HepG2 (cell line): ENCODE measurements around the gene CRK. TPM values are rescaled to one million over a fixed set of nuclear protein-coding genes. Genes with fewer than 3 reads are reported as not detected.

Experiments
- HNRNPH1 ChIP-seq: fragments of 200-400 bp; formaldehyde crosslinking; optimal IDR thresholded peaks from 2 replicates; pipeline ENCODE3; 2017; ENCODE audit warnings: mild to moderate bottlenecking, low read depth, low read length
- HOXA3 ChIP-seq: sonication (generic); formaldehyde crosslinking; IDR thresholded peaks from 2 replicates; pipeline ENCODE4 v1.5.0; 2020; ENCODE audit warnings: missing genetic modification reagents
- KLF16 ChIP-seq, 2 experiments: sonication (generic) in 1 of 2; formaldehyde crosslinking in 1 of 2; IDR thresholded peaks; 2 replicates each; pipeline versions ENCODE4 v1.6.1 to v1.8.0; 2016 to 2023; ENCODE audit warnings: missing genetic modification reagents in 2 of 2, missing compliant biosample characterization in 1 of 2
- RBFOX2 ChIP-seq: fragments of 200-400 bp; formaldehyde crosslinking; IDR thresholded peaks from 2 replicates; pipeline ENCODE4 v1.6.1; 2017; ENCODE audit warnings: low read depth, mild to moderate bottlenecking, low read length
- SKI ChIP-seq: fragments of 450-650 bp; IDR thresholded peaks from one replicate; pipeline ENCODE4 v1.6.1; 2018; ENCODE audit warnings: mild to moderate bottlenecking; ENCODE audit not compliant: partially characterized antibody
- TBP ChIP-seq: sonication (generic); formaldehyde crosslinking; IDR thresholded peaks from 2 replicates; pipeline ENCODE4 v1.5.0; 2020; ENCODE audit warnings: missing genetic modification reagents
- ZFP36 ChIP-seq: fragments of 150-350 bp; IDR thresholded peaks from 2 replicates; pipeline ENCODE4 v1.6.1; 2018; ENCODE audit warnings: borderline replicate concordance, low read length, low read depth; ENCODE audit not compliant: partially characterized antibody
- ZFP36L1 ChIP-seq: sonication (generic); formaldehyde crosslinking; IDR thresholded peaks from 2 replicates; pipeline ENCODE4 v1.8.0; 2022; ENCODE audit warnings: mild to moderate bottlenecking, missing genetic modification reagents, moderate library complexity
- ZNF160 ChIP-seq: sonication (generic); formaldehyde crosslinking; IDR thresholded peaks from 2 replicates; pipeline ENCODE4 v1.8.0; 2022; ENCODE audit warnings: mild to moderate bottlenecking, inconsistent platforms, missing genetic modification reagents
- ZNF441 ChIP-seq: sonication (generic); formaldehyde crosslinking; IDR thresholded peaks from 2 replicates; pipeline ENCODE4 v1.7.0; 2021; ENCODE audit warnings: missing genetic modification reagents, borderline replicate concordance
- ZNF674 ChIP-seq: sonication (generic); formaldehyde crosslinking; IDR thresholded peaks from 2 replicates; pipeline ENCODE4 v1.5.0; 2020; ENCODE audit warnings: low read depth, mild to moderate bottlenecking, missing genetic modification reagents
- ZNF780A ChIP-seq: sonication (generic); formaldehyde crosslinking; IDR thresholded peaks from 2 replicates; pipeline ENCODE4 v1.8.0; 2022; ENCODE audit warnings: mild to moderate bottlenecking, missing genetic modification reagents, moderate library complexity
- polyA plus RNA-seq, 8 experiments: library from polyadenylated mRNA; depleted of rRNA in 3 of 8; stranded (reverse) in 7 of 8; unstranded in 1 of 8; fragments of >200 nt; fragmentation: Illumina TruSeq in 4 of 8; extraction: Trizol in 4 of 8; gene quantifications; 2 replicates each; pipeline versions ENCODE4 v1.2.1 to v1.2.3, GENCODE V29; 2011 to 2016; ENCODE audit warnings: low read depth in 4 of 8, missing spikeins in 1 of 8, mixed read lengths in 1 of 8; ENCODE audit not compliant: insufficient read depth in 1 of 8
- total RNA-seq, 5 experiments: library from RNA; depleted of rRNA; stranded (reverse); fragments of >200 nt; fragmentation: Illumina TruSeq; extraction: Trizol; gene quantifications; 2 replicates each; pipeline ENCODE4 v1.2.3, GENCODE V29; 2016; ENCODE audit warnings: low read depth in 1 of 5
- TF ChIP-seq, protein P1 (sequence below): sonication (generic); formaldehyde crosslinking; IDR thresholded peaks from 2 replicates; pipeline ENCODE4 v1.8.0; 2022; ENCODE audit warnings: missing genetic modification reagents, mild to moderate bottlenecking, inconsistent platforms, borderline replicate concordance
- TF ChIP-seq, protein P2 (sequence below): IDR thresholded peaks from 2 replicates; pipeline ENCODE4 v1.4.0; 2020; ENCODE audit warnings: mild to moderate bottlenecking, missing genetic modification reagents
- TF ChIP-seq, protein P3 (sequence below): sonication (generic); formaldehyde crosslinking; IDR thresholded peaks from 2 replicates; pipeline ENCODE4 v1.5.0; 2020; ENCODE audit warnings: mild to moderate bottlenecking, missing genetic modification reagents
- TF ChIP-seq, protein P4 (sequence below): sonication (generic); formaldehyde crosslinking; IDR thresholded peaks from 2 replicates; pipeline ENCODE4 v1.5.1; 2020; ENCODE audit warnings: mild to moderate bottlenecking, missing genetic modification reagents, borderline replicate concordance

CRK gene
- total and polyA plus RNA-seq, 2 of the 13 experiments (the other 11 are each of a cell fraction or from before 2014, with no cell fraction given) = 47.4 to 54.2 TPM

DNA sequence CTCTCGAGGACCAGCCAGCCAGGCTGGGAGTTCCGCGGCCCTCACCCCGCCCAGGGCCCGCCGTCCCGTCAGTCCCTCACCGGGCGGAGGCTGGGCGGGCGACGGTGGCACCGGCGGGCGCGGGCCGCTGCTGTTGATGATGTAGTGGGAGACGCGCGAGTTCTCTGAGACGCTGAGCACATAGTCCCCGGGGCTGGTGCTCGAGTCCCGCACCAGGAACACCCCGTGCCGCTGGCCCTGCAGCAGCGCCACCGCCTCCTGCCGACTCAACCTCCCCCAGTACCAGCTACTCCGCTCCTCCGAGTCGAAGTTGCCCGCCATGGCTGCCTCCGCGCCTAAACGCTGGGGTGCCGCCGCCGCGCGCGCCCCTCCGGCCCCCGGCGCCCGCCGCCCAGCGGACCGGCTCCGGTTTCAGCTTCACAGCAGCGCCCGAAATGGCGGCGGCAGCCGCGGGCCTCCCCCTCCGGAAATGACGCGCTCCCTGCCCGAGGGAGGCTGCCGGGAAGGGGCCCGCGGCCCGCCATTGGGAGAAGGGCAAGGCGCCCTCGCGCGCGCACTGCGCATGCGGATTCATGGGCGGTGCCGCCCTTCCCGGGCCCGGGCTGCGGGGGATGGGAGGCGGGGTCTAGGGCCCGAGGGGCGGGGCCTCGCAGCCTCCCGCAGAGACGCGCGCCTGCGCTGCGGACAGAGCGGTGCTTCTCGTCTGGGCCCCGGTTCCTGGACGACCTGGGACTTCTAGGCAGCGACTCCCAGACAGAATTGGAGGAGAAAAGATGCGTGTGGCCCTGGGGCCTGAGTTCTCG lies at the start of gene CRK (continued):
- TF ChIP-seq, protein P1, sequence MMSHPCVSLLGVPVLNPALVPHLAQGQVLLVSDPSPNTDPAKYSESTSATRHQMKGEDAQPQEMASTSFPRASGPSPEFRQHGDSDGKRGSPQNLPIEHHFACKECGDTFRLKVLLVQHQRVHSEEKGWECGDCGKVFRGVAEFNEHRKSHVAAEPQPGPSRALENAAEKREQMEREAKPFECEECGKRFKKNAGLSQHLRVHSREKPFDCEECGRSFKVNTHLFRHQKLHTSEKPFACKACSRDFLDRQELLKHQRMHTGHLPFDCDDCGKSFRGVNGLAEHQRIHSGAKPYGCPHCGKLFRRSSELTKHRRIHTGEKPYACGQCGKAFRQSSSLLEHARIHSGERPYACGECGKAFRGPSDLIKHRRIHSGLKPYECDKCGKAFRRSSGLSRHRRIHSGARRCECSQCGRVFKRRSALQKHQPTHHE (CRISPR knock-in tag) = no peak; the same call in 1 of the 2 replicates
- TF ChIP-seq ZFP36 (peak; percentile 3), KLF16 (CRISPR knock-in tag; IDR thresholded peaks at IDR 0.05) (peak in 1 of 2 experiments; percentile 68; a peak in 2 of 4 replicates), ZNF441 (CRISPR knock-in tag) (no peak; the same call in 1 of the 2 replicates), ZNF160 (CRISPR knock-in tag) (no peak), HNRNPH1 (no peak), RBFOX2 (peak; percentile 93), ZNF780A (0 out of 2 replicates have a peak, but pooled peaks have one; percentile 38), ZNF674 (CRISPR knock-in tag) (0 out of 2 replicates have a peak, but pooled peaks have one; percentile 9), TBP (CRISPR knock-in tag) (no peak), HOXA3 (CRISPR knock-in tag) (peak; percentile 98), SKI (peak; percentile 30), ZFP36L1 (CRISPR knock-in tag) (0 out of 2 replicates have a peak, but pooled peaks have one; percentile 16)
- TF ChIP-seq, protein P2, sequence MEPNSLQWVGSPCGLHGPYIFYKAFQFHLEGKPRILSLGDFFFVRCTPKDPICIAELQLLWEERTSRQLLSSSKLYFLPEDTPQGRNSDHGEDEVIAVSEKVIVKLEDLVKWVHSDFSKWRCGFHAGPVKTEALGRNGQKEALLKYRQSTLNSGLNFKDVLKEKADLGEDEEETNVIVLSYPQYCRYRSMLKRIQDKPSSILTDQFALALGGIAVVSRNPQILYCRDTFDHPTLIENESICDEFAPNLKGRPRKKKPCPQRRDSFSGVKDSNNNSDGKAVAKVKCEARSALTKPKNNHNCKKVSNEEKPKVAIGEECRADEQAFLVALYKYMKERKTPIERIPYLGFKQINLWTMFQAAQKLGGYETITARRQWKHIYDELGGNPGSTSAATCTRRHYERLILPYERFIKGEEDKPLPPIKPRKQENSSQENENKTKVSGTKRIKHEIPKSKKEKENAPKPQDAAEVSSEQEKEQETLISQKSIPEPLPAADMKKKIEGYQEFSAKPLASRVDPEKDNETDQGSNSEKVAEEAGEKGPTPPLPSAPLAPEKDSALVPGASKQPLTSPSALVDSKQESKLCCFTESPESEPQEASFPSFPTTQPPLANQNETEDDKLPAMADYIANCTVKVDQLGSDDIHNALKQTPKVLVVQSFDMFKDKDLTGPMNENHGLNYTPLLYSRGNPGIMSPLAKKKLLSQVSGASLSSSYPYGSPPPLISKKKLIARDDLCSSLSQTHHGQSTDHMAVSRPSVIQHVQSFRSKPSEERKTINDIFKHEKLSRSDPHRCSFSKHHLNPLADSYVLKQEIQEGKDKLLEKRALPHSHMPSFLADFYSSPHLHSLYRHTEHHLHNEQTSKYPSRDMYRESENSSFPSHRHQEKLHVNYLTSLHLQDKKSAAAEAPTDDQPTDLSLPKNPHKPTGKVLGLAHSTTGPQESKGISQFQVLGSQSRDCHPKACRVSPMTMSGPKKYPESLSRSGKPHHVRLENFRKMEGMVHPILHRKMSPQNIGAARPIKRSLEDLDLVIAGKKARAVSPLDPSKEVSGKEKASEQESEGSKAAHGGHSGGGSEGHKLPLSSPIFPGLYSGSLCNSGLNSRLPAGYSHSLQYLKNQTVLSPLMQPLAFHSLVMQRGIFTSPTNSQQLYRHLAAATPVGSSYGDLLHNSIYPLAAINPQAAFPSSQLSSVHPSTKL = no peak
- TF ChIP-seq, protein P3, sequence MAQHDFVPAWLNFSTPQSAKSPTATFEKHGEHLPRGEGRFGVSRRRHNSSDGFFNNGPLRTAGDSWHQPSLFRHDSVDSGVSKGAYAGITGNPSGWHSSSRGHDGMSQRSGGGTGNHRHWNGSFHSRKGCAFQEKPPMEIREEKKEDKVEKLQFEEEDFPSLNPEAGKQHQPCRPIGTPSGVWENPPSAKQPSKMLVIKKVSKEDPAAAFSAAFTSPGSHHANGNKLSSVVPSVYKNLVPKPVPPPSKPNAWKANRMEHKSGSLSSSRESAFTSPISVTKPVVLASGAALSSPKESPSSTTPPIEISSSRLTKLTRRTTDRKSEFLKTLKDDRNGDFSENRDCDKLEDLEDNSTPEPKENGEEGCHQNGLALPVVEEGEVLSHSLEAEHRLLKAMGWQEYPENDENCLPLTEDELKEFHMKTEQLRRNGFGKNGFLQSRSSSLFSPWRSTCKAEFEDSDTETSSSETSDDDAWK (CRISPR knock-in tag) = no peak
- TF ChIP-seq, protein P4, sequence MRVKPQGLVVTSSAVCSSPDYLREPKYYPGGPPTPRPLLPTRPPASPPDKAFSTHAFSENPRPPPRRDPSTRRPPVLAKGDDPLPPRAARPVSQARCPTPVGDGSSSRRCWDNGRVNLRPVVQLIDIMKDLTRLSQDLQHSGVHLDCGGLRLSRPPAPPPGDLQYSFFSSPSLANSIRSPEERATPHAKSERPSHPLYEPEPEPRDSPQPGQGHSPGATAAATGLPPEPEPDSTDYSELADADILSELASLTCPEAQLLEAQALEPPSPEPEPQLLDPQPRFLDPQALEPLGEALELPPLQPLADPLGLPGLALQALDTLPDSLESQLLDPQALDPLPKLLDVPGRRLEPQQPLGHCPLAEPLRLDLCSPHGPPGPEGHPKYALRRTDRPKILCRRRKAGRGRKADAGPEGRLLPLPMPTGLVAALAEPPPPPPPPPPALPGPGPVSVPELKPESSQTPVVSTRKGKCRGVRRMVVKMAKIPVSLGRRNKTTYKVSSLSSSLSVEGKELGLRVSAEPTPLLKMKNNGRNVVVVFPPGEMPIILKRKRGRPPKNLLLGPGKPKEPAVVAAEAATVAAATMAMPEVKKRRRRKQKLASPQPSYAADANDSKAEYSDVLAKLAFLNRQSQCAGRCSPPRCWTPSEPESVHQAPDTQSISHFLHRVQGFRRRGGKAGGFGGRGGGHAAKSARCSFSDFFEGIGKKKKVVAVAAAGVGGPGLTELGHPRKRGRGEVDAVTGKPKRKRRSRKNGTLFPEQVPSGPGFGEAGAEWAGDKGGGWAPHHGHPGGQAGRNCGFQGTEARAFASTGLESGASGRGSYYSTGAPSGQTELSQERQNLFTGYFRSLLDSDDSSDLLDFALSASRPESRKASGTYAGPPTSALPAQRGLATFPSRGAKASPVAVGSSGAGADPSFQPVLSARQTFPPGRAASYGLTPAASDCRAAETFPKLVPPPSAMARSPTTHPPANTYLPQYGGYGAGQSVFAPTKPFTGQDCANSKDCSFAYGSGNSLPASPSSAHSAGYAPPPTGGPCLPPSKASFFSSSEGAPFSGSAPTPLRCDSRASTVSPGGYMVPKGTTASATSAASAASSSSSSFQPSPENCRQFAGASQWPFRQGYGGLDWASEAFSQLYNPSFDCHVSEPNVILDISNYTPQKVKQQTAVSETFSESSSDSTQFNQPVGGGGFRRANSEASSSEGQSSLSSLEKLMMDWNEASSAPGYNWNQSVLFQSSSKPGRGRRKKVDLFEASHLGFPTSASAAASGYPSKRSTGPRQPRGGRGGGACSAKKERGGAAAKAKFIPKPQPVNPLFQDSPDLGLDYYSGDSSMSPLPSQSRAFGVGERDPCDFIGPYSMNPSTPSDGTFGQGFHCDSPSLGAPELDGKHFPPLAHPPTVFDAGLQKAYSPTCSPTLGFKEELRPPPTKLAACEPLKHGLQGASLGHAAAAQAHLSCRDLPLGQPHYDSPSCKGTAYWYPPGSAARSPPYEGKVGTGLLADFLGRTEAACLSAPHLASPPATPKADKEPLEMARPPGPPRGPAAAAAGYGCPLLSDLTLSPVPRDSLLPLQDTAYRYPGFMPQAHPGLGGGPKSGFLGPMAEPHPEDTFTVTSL (CRISPR knock-in tag) = no peak
